ENCODE results near the gene IGFLR1. TPM values are rescaled to one million over a fixed set of nuclear protein-coding genes. Genes with fewer than 3 reads are reported as not detected.

Gene IGFLR1
- total RNA-seq, 1 donor from 2014 or later, result 0.47 TPM

DNA sequence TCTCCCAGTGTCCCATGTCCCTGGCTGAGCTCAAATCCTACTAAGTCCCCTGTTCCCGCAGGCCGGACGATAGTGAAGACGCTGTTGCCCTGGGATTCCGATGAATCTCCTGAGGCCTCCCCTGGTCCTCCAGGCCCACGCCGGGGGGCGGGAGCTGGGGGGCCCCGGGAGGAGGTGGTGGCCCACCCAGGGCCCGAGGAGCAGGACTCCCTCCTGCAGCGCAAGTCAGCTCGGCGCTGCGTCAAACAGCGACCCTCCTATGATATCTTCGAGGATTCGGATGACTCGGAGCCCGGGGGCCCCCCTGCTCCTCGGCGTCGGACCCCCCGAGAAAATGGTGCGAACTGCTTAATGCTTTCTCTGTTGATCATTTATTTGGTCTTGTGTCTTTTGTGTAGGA, 18.6 kb downstream of the IGFLR1 start:
- DNase-seq, result no peak

DNA sequence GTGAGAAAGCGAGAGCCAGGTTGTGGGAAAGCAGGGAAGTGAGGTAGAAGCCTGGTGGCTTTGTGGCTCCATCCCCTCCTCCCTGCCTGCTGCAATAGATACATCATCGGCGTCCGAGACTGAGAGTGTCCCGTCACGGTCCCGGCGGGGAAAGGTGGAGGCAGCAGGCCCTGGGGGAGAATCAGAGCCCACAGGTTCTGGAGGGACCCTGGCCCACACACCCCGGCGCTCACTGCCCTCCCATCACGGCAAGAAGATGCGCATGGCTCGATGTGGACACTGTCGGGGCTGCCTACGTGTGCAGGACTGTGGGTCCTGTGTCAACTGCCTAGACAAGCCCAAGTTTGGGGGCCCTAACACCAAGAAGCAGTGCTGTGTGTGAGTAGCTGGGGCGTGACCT, 19.4 kb downstream of the IGFLR1 start:
- DNase-seq, result no peak

DNA sequence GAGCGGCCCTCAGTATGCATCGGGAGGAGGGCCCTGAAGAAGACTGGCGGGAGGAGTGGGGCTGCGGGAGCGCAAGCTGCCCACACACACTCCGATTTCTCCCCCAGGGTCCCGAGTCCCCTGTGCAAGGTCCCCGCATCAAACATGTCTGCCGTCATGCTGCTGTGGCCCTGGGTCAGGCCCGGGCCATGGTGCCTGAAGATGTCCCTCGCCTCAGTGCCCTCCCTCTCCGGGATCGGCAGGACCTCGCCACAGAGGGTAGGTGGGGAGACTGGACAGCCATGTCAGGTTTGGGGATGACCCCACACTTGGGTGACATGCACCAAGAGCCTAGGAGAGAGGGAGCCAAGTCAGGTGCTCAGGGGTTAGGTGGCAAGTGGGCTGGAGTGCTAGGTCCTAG, 19.8 kb downstream of the IGFLR1 start:
- no peak for DNase-seq

DNA sequence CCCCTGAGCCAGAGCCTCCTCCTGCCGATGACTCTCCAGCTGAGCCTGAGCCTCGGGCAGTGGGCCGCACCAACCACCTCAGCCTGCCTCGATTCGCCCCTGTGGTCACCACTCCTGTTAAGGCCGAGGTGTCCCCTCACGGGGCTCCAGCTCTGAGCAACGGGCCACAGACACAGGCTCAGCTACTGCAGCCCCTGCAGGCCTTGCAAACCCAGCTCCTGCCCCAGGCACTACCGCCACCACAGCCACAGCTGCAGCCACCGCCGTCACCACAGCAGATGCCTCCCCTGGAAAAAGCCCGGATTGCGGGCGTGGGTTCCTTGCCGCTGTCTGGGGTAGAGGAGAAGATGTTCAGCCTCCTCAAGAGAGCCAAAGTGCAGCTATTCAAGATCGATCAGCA, 20.9 kb downstream of the IGFLR1 start:
- no peak for DNase-seq

DNA sequence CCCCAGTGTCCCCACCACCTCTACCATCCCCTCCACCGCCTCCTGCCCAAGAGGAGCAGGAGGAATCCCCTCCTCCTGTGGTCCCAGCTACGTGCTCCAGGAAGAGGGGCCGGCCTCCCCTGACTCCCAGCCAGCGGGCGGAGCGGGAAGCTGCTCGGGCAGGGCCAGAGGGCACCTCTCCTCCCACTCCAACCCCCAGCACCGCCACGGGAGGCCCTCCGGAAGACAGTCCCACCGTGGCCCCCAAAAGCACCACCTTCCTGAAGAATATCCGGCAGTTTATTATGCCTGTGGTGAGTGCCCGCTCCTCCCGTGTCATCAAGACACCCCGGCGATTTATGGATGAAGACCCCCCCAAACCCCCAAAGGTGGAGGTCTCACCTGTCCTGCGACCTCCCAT, 21.6 kb downstream of the IGFLR1 start:
- DNase-seq, result no peak

DNA sequence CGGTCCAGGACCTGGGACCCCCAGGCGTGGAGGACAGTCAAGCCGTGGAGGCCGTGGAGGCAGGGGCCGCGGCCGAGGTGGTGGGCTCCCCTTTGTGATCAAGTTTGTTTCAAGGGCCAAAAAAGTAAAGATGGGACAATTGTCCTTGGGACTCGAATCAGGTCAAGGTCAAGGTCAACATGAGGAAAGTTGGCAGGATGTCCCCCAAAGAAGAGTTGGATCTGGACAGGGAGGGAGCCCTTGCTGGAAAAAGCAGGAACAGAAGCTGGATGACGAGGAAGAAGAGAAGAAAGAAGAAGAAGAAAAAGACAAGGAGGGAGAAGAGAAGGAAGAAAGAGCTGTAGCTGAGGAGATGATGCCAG, 22.1 kb downstream of the IGFLR1 start:
- no peak for DNase-seq

DNA sequence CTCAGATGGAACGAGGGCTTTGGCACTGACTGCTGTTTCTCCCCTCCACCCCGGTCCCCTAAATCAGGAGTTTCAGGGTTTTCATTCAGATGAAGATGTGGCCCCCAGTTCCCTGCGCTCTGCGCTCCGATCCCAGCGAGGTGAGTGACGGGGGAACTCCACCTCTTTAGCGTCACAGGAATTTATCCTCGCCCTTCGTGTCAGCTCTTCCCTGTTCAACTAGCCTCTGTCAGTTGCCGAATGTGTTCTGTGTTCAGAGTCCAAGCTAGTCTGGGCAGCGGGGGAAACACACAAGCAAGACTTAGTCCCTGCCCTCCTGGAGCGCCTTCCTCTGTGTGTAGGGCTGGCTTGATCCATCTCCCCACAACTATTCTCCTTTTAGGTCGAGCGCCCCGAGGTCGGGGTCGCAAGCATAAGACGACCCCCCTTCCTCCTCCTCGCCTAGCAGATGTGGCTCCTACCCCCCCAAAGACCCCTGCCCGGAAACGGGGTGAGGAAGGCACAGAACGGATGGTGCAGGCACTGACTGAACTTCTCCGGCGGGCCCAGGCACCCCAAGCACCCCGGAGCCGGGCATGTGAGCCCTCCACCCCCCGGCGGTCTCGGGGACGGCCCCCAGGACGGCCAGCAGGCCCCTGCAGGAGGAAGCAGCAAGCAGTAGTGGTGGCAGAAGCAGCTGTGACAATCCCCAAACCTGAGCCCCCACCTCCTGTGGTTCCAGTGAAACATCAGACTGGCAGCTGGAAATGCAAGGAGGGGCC, 22.7 kb downstream of the IGFLR1 start:
- no peak for DNase-seq

DNA sequence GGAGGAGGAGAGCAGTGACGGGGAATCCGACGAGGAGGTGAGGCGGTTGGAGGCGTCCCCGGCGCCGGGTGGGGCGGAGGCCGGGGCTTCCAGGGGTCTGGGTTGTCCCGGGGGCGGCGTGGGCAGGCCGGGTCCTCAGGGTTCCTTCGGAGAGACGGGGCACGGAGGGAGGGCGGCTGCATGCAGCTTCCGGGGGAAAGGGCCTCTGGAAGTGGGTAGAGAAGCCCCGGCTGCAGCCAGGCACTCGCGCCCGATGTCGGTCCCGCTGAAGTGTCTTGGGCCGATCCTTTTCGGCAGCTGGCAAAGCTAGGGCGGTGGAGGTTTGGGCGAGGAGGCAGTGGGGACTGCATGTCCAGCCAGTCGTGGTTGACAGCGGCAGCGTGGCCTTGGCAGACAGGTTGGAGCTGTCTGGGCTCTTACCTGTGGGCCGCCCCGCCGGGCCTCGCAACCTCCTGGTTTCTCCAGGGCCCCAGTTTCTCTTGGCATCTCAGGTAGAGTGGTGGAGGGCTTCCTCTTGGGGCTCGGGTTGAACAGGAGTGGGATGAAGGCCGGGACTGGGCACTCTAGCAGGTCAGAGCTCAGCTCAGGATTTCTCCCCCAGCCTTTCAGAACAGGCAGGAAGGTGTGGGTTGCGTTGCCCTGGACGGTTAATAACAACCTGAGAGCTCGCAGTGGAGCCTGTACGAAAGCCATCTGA, 23.8 kb downstream of the IGFLR1 start:
- DNase-seq, result no peak

DNA sequence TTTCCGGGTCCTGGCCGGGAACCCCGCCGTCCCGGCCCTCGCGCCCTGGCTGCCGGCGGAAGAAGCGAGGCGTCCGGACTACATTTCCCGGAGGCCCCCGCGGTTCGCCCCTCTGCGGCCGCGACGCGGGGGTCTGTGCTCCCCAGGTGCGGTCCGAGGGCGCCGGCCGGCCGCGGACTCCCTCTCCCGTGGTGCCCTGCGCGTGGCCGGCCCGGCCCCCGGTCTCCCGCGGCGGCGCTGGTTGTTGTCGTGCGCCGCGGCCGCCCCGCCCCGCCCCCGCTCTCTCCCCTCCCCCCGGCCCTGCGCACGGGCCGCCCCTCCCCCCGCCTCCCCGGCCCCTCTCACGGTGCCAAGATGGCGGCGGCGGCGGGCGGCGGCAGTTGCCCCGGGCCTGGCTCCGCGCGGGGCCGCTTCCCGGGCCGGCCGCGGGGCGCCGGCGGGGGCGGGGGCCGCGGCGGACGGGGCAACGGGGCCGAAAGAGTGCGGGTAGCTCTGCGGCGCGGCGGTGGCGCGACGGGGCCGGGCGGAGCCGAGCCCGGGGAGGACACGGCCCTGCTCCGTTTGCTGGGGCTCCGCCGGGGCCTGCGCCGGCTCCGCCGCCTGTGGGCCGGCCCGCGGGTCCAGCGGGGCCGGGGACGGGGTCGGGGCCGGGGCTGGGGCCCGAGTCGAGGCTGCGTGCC, 24.4 kb downstream of the IGFLR1 start, which contains the start of gene KMT2B:
KMT2B (plus strand) TSS at position 339 of the 680 bp plus-strand sequence; CDS start at position 355, 16 bp downstream.
- no peak for DNase-seq

DNA sequence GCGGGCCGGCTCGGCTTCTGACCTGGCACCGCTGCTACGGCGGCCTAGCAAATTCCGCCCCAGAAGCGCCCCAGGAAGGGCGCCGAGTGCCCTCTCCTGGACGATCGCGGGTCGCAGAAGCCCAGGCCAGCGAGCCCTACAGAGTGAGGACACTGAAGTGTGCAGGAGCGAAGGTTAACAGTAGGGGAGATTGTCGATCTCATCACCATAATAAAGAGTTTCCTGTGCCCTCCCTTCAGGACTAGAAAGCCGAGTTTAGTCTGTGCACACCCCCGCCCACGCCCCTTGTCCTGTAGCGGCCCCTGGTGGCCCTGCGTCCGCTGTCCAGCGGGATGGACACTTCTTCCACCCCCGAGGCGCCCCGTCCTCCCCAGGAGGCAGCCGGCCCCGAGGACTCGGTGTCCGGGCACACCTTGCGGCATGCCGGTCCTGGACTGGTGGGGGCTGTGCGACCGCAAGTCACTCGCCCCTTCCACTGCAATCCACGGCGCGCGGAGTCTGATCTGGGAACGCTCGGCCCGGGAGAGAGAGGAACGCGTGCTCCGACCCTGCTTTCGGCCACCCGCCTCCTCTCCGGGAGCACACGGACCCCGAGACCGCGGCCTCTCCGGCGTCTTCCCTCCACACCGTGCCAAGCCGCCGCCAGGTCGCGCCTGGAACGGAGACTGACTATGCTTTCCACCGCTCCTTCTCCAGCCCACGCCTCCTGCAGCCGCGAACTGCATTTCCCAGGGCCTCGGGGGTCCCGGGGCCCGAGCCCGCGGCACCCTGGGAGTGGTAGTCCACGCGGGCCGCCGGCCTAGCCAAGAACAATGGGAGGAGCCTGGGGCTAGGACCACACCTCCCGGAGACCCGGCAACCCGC, 25.2 kb downstream of the IGFLR1 start:
- peak; percentile 94 for DNase-seq

DNA sequence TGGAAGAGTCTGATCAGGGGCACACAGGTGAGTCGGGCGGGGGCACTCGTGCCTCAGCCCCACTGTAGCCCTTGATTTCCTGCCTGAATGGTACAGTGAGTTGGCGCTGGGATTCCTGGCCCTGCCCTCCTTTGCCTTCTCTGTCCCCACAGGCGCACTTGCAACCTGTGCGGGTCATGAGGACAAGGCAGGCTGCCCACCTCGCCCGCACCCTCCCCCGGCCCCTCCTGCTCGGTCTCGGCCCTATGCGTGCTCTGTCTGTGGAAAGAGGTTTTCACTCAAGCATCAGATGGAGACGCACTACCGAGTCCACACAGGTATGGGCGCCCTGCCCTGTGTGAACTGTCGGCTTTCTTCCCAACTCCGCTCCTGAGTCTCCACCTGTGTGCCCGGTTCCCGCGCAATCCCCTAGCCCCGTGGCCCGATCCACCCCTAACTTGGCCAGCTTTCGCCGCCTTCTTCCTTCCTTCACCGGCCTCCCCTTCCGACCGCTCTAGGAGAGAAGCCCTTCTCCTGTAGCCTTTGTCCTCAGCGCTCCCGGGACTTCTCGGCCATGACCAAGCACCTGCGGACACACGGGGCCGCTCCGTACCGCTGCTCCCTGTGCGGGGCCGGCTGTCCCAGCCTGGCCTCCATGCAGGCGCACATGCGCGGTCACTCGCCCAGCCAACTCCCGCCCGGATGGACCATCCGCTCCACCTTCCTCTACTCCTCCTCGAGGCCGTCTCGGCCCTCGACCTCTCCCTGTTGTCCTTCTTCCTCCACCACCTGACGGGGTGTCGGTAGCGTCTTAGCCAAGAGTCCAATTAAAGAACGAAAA, 26.1 kb downstream of the IGFLR1 start:
- peak; percentile 58 for DNase-seq

DNA sequence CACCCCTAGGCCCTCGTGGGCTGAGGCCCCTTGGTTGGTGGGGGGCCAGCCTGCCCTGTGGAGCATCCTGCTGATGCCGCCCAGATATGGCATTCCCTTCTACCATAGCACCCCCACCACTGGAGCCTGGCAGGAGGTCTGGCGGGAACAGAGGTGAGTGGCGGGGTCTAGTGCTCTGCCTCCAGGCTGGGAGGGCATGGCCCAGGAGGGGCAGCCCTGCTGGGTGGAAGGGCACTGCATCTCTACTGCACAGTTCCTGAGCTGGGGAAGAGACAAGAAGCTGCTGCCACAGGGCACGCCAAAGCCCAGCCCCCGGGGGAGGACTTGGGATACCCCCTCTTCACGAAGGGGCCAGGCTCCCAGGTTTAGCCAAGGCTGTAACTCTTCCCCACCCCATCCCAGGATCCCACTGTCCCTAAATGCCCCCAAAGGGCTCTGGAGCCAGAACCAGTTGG, 26.9 kb downstream of the IGFLR1 start:
- DNase-seq, result no peak

DNA sequence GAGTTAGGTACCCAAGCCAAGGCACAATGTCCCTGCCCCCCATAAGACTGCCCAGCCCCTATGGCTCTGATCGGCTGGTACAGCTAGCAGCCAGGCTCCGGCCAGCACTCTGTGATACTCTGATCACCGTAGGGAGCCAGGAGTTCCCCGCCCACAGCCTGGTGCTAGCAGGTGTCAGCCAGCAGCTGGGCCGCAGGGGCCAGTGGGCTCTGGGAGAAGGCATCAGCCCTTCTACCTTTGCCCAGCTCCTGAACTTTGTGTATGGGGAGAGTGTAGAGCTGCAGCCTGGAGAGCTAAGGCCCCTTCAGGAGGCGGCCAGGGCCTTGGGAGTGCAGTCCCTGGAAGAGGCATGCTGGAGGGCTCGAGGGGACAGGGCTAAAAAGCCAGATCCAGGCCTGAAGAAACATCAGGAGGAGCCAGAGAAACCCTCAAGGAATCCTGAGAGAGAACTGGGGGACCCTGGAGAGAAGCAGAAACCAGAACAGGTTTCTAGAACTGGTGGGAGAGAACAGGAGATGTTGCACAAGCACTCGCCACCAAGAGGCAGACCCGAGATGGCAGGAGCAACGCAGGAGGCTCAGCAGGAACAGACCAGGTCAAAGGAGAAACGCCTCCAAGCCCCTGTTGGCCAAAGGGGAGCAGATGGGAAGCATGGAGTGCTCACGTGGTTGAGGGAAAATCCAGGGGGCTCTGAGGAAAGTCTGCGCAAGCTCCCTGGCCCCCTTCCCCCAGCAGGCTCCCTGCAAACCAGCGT, 27.5 kb downstream of the IGFLR1 start:
- no peak for DNase-seq

DNA sequence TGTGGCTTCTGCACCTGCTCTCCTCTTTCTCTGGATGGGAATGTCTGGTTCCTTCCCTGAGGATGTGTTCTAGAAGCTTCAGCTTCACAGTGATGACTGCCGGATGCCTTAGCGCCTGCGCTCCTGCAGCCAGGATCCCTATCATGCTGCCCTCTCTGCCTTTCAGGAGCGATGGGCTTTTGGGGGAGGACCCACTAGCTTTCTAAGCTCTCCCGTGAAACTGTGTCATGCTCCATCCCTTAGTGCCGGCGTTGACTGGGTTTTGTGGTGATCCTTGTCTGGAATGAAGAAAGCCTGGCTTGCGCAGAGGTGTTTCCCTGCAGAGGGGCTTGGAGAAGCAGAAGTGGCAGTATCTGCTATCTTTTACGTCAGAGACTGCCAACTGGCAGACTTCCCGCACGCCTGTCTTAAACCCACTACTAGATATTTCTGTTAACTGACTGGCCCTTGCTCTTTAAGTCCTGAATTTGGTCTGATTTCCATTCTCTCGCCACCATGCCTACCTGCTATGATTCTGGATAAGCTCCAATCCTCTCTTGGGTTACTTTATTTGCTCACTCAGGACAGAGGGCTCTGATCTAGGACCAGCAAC, 28.3 kb downstream of the IGFLR1 start:
- DNase-seq, result no peak

DNA sequence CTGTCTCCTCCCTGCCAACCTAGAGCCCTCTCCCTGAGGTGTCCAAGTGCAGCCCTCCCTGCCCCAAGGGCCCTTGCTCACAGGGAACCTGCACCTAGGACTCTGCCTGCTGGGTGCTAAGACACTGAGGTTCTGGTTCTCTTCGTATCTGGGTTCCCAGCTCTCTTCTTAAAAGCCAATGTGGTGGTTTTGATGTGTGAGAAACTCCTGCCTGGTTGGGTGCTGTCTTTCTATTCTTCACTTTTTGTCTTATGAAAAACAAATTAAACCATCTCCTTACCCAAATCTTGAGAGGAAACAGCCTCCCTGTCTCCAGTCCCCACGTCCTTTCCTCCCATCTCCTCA, 28.8 kb downstream of the IGFLR1 start:
- no peak for DNase-seq

DNA sequence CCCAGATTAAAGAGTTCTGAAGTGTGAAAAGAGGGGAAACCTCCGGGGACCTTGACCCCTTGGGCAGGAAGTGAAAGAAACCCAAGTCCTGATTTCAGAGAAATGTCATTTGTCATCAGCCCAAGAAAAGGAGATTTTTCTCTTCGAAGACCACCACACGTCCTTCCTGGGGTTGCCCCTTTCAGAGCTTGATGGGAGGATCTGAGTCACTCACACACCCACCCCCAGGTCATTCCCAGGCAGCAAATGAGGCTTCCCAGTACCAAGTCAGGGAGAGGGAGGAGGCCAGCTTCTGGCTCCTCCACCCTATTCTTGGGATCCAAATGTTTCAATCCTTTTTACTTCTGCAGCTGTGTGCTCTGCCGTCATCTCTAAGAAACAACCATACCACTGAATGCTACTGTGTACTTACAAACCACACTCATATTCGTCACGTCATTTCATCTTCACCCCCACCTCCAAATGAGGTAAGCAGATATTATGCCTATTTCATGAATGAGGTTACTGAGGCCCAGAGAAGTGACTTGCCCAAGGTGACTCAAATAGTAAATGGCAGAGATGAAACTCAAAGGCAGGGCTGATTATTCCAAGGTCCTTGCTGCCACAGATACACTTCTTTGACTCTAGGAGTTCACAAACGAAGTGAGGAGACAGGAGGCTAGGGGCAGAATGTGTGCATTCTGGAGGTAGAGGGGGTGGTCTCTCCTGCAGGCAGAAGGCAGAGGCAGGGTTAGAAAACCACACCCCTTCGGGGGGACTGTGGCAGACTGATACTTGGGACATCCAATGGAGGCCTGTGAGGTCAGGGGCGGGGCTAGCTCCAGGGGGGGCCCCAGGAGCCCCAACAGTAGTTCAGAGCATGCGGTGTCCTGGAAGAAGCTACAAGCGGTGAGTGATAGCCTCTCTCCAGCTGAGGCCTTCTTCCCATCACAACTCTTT, 29.4 kb downstream of the IGFLR1 start:
- DNase-seq, result no peak

DNA sequence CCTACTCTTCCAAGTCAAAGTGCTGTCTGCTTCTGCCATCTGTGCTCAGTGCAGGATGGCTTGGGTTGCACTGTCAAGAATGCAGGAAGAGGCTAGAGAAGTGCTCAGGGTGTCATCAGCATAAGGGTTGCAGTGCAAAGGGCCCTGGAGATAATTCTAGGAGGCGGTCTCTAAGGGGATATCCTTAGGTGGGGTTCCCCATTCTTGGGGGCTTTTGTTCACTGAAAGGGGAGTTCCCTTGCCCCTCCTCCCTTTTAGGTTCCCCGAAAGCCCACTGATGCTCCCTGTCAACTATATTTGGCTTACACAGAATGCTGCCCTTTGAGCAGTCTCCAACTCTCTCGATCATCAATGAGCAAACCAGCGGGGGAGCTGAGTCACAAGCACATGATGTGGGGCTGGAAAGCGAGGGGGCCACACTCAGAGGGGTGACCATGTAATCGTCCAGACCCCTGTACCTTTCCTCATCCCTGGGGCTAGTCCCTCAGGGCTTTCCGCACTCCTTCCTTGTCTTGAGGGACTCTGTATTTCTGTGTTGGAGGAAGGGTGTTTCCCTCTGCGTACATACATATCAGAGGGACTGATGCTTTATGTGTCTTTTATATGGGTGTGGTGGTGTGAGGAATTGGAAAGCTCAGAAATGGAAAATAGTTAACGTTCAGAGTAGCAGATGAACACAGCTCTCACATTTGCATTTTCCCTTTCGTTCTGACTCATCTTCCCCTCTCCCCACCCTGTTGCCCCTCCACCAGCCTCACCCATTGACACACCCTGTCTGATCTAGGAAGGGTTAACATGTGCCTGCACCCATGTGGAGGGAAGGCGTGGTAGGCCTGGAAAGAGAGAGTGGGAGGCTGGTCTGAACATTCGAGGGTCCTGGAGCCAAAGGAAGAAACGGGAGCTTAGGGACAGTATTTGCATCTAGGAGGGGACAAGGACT, 31.2 kb downstream of the IGFLR1 start:
- DNase-seq, result no peak

DNA sequence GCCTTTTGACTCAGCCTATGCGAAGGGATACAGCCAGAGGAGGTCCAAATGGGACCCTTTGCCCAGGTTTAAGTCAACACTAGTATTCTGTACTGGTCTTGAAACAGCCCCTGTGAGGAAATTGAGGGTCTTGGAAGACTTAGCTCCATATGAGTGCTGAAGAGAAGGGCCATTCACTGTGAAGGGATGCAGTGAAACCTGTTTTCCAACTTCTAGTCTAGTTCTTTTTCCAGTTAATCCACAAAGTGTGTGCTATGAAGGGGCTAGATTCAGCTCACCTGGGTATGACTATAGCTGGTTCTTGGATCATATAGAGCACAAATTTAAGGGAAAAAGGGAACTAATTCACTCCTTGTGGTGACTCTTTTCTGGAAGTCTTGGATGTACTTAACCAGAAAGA, 33.9 kb downstream of the IGFLR1 start:
- DNase-seq, result no peak
